HG03442 (cell line): Measurements from ENCODE around the gene SOBP.
"Not testable (repeated sequence)": the region's sequence is repeated elsewhere in the genome, so short reads cannot be mapped to it uniquely, and the experiment has no call there.

Experiments used
- ATAC-seq: cut with Tn5 transposase; IDR thresholded peaks from one replicate; pipeline ENCODE4 v1.9.1; 2021; ENCODE audit warnings: mild to moderate bottlenecking, moderate library complexity; ENCODE audit not compliant: unreplicated experiment

Gene SOBP

DNA sequence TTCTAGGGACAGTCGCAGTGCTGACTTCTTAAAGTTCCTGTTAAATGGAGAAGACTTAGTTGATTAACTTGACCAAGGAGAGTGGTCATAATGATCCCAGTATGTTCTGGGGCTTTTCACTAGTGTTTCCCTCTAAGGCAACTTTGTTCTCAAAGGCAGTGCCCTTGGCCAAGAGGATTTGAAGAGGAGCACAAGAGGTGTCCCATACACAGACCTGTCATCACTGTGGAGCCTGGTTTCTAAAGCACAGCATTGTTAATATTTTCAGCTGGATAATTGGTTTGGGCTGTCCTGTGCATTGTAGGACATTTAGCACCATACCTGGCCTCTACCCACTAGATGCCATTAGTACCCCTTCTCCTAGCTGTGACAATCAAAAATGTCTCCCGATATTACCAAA is 30.8 kb downstream of the SOBP start:
- not testable (repeated sequence) for ATAC-seq

DNA sequence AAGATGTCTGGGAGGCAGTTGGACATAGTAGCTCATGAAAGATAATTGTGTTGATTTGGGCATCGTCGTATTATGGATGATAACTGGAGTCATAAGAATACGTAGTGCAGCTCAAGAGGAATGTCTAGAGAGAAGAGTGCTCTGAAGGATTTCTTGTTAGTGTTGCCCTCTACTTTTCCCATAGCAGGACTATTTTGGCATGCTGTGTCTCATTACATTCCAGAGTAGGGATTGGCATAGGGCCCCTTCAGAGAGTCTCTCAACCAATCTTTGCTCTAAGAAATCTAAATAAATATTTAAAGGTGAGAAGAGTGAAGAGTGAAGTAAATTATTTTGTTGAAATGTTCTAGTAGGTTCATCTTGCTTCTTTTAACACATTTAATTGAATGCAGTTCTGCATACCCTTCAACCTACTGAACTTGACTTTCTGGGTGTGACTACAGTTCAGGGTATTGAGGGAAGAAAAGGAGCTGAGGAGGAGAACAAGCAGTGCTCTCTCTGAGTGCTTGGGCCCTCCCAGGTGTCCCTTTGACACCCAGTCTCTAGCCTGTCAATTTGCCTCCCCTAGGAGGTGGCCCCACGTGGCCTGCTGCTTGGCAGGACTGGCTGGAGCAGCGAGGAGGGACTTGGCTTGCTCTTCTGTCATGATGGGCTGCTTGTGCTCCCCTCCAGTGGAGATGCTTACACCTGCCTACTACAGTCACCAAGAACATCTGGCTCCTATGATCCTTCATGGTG is 33.3 kb downstream of the SOBP start:
- ATAC-seq, result no peak

DNA sequence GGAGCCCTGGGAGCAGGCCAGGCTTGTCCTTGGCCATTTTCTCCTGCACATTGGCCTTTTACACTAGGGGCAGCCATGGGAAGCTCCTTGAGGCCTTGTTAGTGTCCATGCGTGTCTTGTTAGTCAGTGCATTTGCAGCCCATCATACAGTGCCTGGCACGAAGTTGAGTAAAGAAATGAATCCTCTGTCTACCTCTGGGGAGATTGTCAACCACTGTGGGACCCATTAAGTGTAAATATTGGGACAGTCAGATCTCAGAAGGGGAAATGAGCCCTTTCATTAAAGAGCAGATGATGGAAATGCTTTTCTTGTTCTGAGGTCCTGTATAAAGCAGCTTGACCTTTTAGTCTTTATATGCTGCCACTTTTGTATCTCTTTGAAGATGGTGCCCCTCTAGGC is 33.9 kb downstream of the SOBP start:
- no peak for ATAC-seq

DNA sequence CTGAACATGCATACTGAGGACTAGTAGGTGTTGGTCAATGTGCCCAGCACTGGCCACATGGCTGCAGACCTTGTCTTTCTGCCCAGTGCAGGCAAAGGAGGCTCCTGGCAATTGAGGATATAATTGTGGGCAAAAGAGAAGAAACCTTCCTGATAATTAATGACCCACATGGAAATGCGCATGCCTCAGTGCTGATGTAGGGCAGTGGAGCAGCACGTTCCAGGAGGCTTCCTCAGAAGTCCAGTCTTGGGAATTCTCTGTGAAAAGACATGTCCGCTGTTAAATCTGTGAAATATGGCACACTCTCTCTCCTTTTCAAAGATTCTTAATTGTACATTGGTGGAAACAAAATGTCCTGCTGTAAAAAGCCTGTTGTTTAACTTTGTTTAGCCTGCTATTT is 34.7 kb downstream of the SOBP start:
- no peak for ATAC-seq

DNA sequence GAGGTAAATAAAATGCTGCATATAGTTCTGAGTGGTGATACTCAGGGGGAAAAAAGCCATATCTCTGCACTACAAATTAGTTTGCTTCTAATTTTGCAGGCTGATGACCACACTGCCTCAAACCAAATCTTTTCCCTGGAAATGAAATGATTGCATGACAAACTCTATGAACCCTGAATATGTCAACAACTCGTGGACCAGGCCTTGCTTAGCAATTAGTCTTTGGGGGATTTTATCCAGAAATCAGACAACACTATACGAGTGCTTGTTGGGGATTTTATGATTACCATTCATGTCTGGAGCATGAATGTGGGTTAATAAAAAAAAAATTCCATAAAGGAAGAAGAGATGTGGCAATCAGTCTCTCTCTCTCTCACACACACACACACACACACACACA is 42.0 kb downstream of the SOBP start:
- no peak for ATAC-seq

DNA sequence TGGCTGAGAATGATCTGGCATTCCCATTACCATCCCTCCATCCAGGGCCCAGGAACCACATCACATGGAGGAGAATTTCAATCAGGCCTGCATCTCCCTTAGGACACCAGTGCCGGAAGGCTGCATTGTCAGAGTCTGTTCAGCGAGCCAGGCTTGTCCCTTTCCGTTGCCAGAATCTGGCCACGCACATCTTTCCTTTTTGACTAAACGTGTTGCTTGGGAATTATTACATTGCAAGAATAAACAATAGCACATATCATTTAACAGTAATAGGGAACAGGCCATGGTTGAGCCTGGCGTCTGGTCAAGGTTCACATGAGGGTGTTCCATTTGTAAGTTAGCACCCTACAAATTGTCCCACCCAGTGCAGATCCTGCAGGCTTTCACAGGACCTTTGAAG is 42.8 kb downstream of the SOBP start:
- no peak for ATAC-seq

DNA sequence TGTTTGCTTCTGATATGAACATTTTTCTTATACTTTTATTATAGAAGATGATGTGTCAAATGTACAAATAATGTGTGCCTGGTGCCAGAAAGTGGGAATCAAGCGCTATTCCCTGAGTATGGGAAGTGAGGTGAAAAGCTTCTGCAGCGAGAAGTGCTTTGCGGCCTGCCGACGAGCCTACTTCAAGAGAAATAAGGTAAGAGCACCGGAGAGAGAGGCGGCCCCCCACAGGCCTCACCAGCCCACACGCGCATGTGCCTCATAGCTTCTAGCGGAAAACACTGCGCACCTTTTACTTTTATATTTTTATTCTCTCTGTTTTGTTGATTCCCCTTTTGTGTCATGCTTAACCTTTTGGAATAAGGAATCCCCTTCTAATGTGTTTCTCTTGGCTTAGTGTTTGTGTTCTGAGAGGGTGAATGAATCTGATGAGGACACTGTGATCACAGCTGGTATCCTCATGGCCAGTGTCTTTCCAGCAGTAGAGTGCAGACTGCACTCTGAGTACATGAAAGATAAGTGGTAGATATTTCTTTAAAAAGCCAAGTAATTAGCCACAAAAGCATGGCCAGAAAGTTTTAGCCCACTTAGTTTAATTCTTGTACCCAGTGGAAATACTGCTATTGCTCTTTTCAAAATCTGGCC is 43.6 kb downstream of the SOBP start:
- no peak for ATAC-seq

DNA sequence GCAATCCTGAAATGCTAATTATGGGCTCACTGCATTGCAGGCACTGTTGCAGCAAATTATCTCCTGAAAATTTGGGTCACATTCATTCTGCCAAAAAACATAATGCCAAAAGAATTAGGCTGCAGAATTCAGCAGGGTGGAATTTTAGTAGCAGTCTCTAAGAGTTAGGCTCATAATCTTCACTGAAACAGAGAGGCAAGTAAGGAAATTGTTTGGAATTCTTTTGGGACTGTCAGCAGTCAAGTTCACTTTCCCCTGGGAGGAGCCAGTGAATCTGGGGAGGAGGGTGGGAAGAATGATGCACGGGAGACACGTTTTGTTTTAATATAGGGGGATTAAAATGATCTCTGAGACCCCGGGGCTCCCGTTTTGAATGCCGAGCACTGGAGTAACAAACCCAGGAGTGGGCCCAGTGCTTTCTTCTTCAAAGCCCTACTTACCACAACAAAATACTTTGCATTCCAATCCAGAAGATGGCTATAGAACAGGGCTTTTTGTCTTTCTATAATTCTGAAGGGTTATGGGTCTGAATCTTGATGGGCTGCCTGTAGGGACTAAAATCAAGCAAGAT is 44.7 kb downstream of the SOBP start:
- no peak for ATAC-seq

DNA sequence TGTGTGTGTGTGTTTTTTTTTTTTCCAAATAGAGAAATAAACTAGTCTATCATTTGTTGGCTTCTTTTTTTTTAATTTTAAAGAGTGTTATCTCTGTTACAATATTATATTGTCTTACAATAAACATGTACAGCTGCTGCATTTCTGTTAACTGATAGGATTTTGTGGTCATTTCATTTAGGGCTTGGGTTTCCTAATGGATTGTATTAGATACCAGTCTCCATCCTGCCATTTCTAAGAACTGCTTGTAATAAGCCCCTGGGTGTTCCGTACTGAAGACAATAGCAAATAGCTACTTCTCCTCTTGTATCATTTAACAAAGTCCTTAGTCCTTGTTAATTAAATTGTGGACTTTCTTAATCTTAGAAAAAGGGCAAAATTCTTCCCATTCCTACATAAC is 45.7 kb downstream of the SOBP start:
- no peak for ATAC-seq

DNA sequence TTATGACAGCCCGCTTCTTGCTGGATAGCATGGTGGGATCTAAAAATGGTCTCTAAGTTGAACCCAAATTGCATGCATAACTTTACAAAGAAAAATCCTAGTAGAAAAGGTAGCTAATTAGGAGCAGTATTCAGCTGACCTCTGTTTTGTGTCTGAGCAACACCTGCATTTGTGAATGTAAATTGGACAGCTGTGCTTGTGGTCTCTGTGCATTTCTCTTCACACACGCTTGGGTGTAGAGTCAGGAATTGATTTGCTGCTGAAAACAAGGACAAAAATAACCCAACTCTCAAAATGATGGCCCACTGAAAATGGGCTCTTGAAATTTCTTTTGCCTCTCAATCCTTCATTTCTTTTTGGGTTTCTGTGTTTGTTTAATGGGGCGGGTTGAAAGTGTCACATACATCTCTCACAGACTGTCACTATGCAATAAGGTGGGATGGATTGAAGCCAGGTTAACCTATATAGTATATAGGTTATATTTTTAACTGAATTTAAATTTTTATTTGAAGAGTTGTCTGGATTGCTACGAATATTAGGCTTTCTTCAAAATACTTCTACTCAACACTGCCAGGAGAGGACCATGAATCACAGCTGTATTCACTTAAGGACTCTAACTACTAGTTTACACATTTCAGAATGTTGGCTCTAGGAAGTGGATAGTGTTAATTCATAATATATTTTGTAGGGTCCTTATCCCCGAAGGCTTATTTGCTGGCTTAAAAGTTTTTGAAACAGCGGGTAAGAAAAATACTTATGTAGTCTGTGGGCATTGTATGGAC is 46.5 kb downstream of the SOBP start:
- ATAC-seq, result no peak

DNA sequence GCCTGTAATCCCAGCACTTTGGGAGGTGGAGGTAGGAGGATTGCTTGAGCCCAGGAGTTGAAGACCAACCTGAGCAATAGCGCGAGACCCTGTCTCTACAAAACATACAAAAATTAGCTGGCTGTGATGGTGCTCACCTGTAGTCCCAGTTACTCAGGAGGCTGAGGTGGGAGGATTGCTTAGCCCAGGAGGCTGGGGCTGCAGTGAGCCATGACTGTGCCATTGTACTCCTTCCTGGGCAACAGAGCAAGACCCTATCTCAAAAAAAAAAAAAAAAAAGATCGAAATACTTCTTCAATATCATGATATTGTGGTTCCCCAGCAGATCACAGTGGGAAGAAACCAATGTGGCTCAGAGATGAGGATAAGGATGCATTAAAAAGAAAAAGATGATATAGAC is 47.6 kb downstream of the SOBP start:
- ATAC-seq, result no peak

DNA sequence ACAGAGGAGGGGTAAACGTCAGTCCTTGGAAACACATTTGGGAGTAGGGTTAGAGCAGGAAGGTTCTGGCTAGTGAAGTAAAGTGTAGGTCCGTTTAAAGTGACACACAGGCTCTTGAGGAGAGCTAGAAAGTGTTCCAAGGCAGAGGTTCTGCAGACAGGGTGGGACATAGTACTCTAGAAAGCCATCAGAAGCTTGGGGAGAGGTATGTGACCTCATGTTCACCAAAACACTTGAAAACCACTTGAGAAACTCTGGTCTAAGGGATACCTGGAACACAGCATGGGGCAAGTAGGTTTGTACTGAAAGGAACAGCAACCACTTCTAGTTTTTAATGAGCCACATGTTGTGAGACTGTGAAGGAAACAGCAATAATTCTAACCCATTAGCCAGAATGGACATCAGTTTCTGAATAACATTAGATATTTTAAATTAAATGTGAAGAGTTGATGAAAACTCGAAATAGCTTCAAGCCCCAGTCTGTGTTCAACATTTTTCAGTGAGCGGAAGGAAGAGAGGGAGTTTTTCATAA is 49.0 kb downstream of the SOBP start:
- ATAC-seq, result no peak

DNA sequence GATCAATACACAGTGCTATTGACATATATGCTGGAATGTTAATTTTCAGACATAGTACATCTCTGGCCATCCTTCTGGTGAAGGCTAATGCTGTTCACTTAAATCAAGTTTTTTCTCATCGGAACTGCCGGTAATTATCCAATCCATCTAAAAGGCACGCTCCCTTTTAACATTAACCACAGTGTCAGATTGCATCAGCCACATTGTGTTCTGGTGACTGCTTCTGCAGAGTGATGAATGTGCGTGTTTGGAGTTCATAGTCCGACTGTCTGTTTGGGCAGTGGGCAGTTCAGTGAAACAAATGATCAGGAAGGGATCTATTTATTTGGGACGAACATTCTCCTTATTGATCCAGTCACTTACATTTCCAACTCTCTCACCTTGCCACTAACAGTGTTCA is 49.5 kb downstream of the SOBP start:
- no peak for ATAC-seq

DNA sequence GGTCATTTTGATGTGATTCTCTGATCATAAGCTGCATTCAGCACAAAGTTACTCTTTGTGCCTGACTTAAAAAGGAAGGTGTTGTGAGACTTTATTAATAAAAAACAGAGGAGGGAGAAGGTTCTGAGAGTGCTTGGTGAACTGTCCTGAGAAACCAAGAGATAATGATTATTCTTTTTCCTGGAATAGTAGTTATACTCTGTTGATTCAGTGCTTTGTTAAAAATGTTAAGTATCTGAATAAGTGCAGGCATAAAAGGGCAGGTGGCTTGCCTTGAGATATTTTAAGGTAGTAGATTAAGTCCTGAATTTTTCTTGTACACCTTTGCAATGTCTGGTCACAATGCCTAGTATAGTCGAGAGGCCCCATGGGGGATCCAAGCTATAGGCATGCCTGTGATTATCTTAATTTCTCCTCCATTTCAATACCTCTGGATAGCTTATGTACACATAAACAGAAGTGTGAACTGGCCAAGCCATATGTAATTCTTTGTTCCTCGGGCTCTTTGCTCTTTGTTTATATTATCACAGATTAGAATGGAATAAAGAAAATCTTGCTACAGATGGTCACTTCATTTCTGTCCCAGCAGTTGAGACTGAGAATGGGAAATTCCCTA is 50.0 kb downstream of the SOBP start:
- no peak for ATAC-seq

DNA sequence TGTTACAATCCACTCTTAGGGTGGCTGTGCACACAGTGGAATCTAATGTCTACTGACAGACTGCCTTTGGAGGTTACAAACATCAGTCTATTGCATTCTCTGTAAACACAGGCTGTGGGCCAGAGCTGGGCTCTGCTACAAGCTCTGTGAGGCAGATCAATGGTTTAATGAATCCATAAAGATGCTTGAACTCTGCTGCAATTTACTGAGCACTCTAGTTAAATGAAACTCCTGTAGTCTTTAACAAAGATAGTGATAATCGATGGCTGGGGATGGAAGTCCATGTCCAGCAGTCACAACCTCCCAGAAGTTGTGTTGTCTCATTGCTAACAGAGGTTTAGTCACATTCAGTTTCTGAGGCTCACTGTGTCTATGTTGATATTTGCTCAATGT is 50.5 kb downstream of the SOBP start:
- no peak for ATAC-seq

DNA sequence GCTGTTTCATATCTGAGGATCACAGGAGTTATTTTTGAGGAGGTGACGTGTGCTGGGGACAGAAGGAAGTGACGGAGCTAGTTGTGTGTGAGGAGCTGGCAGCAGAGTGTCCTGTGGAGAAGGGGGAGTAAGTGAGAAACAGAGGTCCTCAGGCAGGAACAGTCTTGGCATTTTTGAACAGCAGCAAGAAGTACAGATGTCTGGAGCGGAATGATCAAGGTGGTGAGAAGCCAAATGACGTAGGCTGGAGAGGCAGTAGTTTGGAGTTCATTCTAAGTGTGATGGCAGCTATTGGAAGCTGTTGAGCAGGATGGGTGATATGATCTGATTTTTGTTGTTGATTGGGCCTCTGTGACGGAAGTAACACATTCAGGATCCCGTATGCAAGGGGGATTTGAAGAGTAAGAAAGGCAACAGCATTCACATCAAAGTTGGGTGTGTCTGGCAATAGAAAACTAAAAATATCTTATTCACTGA is 52.3 kb downstream of the SOBP start:
- no peak for ATAC-seq

DNA sequence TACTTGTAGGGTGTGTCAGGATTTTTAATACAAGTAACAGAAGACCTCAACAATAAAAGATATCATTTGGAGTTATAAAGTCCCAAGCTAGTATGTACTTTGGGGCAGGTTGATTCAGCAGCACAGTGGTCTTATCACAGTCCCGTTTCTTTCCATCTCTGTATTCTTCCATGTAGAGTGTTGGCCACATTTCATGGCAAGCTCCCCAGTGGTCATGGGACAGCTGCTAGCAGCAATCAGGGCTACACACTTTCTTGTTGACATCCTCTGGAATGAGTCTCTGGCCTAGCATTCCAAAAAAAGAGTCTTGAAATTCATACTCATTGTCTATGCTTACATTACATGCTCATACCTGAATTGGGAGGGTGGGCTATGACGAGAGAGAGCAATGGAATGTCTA is 53.2 kb downstream of the SOBP start:
- ATAC-seq, result no peak

DNA sequence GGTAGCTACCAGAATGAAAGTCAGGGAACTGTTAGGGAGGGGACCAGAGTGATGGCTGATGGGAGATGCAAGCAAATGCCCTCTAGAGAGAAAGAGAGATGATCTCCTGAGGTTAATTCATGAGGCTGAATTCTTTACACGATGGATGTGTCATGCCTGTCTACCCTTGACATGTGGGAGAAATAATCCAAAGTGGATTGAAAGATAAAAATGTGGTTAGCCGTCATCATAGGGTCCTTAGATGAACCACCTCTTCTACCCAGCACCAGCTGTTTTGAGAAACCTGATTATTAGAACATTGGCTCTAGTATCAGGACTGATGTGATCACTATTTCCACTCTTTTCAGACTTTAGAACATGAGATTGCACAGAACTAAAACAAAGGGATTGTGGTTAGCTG is 53.6 kb downstream of the SOBP start:
- no peak for ATAC-seq

DNA sequence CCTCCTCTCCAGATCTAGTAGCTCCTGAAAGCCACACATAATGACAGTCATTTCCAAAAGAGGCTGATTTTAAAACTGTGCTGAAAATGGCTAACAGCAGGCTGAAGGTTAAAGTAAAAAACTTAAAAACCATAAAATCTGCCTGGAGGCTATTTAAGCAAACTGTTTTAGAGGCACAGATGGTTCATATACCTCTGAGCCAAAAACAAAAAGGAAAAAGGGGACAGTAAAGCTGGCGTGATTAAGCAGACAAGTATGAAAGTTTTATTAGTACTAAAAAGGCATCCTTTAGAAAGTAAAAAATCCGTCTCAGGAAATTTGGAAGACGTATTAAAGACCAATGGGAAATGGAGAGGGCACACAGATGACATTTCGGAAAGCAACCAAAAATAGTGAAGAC is 55.8 kb downstream of the SOBP start:
- ATAC-seq, result no peak

DNA sequence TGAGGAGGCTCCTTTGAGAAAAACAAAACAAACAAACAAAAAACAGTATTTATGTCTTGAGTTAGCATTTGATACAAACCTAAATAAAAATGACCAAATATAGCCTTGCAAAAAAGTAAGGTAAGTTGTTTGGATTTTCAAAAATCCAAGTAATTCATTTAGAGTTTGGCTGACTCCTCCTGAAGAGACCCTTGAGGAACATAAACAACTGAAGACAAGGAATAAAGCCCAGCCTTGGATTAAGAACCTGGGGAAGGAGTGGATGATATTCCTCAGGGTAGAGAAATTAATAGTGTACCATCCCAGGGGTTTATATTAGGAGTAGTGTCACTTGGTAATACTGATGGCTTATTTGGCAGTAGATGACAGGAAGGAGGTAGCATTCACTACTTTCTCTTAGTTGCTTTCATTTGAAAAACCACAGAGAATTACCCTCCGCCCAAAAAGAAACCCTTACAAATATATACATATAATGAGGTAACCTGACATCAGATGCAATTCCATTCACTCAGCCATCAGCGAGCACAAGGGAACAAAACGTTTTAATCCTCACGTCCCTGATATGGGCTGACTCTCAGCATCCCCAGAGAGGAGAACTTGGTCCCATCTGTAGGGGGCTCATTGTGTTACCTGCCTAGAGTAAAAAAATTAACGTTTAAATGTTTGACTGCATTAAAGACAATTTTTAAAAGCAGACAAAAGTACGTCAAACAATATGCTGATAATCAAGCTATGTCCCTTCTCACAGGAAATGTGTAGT is 57.0 kb downstream of the SOBP start:
- ATAC-seq, result no peak
